H1 (cell line): ENCODE results near the gene EPHA1.

Experiments
- CTBP2 ChIP-seq: IDR thresholded peaks from 2 replicates; pipeline ENCODE4 v1.7.0; 2011; ENCODE audit warnings: borderline replicate concordance, mild to moderate bottlenecking, moderate library complexity, mixed read lengths, low read length; ENCODE audit not compliant: insufficient read depth, insufficient read length
- CTCF ChIP-seq, 3 experiments: IDR thresholded peaks; 1 replicate in 2 of 3; 2 replicates in 1 of 3; pipeline versions ENCODE4 v1.5.1 to v1.6.1; 2011; ENCODE audit warnings: low read length in 3 of 3, mild to moderate bottlenecking in 3 of 3, inconsistent platforms in 2 of 3, low read depth in 1 of 3, moderate library complexity in 1 of 3; ENCODE audit not compliant: insufficient read depth in 1 of 3; ENCODE audit errors: control extremely low read depth in 1 of 3
- E2F6 ChIP-seq: IDR thresholded peaks from 2 replicates; pipeline ENCODE4 v1.6.1; 2012; ENCODE audit warnings: inconsistent platforms
- EZH2 ChIP-seq: fragments of 200-600 bp; sonication (generic); IDR thresholded peaks from 2 replicates; pipeline ENCODE4 v1.7.1; 2012; ENCODE audit warnings: low read depth, mild to moderate bottlenecking, moderate library complexity, low read length, inconsistent platforms; ENCODE audit not compliant: severe bottlenecking
- POLR2A ChIP-seq, 2 experiments: IDR thresholded peaks; 1 replicate in 1 of 2; 2 replicates in 1 of 2; pipeline ENCODE4 v1.6.1; 2011; ENCODE audit warnings: low read depth in 2 of 2, low read length in 2 of 2, mild to moderate bottlenecking in 2 of 2; ENCODE audit errors: control extremely low read depth in 1 of 2

GRCh38 chr7:143343596-143343995 is 65.1 kb downstream of the EPHA1 start:
- TF ChIP-seq EZH2 (no peak), CTBP2 (no peak), POLR2A (IDR thresholded peaks at IDR 0.05; ENCODE audit: control extremely low read depth in 1 of 2, low read depth in 2 of 2, low read length in 2 of 2) (no peak), CTCF (IDR thresholded peaks at IDR 0.05; ENCODE audit: control extremely low read depth in 1 of 3, insufficient read depth in 1 of 3, low read depth in 1 of 3, low read length in 3 of 3) (no peak), E2F6 (no peak)
